Activated T-cell treated with anti-CD3 and anti-CD28 coated beads for 24 hours (primary cell): ENCODE data around the gene STK32C.
"Not testable (repeated sequence)": the region's sequence is repeated elsewhere in the genome, so short reads cannot be mapped to it uniquely, and the experiment has no call there.

Experiments
- DNase-seq: peaks from one replicate; pipeline ENCODE4 v3.0.0-alpha.2; 2020; ENCODE audit warnings: low read depth

STK32C gene

DNA sequence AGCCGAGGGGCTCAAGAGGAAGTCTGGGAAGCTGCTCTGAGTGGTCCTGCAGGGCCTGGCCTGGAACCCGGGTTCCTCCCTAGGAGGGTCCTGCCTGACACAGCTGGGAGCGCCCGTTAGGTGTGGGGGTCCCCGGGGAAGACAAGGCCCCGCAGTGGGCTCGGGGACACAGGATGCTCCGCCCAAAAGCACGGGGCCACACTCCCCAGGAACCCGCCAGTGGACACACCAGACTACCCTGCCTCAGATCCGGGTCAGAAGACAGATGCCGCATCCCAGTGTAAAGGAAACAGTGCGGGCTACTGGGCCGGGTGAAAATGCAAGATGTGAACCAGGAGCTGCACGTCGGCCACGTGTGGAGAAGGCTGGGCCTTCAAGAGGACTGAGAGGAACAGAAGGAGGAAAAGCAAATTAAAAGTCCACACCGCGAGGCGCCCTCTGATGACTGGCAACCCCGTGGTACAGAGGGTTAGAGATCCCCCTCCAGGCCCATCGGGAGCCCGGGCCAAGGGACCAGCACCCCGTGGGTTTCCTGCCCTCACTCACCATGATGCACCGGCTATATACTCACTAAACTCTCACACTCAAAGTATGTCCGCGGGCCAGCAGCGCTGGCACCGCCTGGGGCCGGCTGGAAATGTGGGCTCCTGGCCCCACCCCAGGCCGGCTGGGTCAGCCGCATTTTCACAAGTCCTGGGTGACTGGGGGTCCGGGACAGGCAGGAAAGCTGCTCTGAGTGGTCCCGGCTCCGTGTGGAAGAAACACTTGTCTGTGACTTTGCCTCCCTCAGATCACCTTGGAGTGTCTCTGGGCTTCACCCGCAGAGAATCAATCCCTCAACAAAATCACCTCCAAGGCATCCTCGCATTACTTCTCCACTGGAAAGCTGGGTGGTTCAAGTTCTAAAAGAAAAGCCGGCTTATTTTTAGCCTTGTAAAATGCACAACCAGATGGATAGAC is 6.1 kb downstream of the STK32C start:
- no peak for DNase-seq

DNA sequence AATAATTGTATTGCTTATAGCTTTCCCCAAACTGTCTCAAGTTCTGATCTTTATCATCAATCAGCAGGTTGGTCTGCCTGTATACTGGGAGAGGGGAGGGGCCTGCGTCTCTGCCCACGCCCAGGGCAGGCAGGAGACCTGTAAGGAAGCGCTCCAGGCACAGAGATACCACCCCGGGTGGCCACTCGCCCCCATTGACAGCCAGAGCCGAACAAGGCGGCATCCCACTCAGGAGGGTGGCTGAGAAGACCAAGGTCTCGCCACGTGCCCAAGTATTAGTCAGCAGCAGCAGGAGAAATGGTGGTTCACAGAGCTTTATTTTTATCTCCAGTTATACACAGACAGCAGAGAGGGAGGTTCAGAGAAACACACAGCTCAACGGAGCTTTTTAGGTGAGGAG is 7.2 kb downstream of the STK32C start:
- DNase-seq, result no peak

DNA sequence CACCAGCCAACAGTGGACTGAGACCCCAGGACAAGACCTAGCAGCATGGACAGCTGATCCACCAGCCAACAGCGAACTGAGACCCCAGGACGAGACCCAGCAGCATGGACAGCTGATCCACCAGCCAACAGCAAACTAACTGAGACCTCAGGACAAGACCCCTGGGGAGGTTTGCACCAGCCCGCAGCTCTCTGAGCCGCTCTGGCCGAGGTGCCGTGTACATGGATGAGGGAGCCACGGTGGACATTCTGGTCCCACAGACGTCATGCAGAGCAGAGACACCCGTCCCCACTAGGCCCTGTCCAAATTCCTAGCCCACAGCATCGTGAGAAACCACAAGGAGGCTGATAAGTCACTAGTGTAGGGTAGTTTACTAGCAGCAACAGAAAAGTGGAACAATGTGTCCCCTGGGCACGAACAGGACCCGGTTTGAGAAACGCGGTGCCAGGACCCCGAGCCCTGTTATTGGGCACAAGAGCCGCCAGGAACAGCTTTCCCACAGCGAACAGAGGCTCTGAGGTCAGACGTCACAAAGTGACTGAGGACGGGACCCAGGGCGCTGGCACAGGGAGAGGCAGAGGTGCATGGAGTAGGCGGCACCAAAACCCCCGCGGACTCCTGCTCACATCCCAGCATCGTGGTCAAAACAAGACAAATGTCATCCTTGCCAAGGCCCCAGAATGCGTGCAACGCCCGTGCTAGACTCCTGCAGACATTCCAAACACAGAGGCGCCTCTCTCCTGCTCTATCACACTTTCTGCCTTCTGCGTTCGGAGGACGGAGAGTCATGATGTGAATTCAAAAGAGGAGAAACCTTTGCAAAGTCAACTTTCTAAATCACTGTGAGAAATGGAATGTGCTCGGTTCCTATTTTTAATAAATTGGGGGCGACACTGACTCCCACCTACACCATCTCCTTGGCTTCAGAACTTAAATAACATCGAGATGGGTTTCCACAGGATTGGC is 8.1 kb downstream of the STK32C start:
- no peak for DNase-seq

DNA sequence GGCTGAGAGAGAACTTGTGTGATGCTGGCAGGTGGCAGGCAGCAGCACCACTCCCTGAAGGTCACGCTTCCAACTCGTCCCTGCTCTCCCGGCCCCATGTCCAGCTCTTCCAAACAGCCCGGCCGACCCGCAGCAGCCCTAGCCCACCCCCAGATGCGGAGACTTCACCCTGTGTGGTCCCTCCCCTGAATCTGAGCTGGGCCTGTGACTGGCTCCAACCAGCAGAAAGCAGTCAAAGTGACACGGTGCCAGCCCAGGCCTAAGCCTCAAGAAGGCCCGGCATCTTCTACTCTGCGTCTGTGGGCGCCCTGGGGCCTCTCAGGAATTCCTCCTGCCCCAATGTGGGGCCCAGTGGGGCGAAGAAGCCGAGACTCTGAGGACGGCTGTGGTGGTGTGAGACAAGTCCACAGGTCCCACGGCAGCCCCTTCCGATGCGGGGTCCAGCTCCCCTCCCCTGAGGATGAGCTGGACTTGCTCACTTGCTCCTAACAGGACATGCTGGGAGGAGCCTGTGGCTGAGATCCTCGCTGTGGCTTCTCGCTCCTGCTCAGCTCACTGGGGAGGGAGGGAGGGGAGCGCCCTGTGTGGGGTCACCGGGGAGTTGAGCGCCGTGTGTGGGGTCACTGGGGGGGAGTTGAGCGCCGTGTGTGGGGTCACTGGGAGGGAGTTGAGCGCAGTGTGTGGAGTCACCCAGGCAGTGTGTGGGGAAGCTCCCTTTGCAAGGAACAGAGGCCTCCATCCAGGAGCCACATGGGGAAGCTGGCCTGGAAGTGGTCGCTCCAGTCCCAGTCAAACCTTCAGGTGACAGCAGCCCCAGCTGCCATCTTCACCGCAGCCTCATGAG is 9.5 kb downstream of the STK32C start:
- no peak for DNase-seq

DNA sequence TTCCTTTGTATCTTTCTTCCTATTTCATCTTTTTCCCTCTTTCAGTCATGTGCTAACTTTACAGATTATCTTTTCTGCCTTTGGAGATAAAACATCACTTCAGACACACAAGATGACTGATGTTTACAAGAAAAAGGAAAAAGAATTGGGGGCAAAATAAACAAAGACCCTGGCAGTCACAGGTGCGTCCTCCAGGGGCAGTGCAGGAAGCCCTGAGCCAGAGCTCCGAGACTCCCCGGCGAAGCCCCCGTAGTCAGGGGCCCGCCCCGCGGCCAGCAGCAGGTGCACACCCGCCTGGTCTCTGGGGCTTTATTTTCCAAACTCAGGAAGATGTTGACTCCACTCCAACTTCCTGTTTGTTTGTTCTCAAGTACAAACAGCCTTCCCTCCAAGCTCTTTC is 10.2 kb downstream of the STK32C start:
- no peak for DNase-seq

DNA sequence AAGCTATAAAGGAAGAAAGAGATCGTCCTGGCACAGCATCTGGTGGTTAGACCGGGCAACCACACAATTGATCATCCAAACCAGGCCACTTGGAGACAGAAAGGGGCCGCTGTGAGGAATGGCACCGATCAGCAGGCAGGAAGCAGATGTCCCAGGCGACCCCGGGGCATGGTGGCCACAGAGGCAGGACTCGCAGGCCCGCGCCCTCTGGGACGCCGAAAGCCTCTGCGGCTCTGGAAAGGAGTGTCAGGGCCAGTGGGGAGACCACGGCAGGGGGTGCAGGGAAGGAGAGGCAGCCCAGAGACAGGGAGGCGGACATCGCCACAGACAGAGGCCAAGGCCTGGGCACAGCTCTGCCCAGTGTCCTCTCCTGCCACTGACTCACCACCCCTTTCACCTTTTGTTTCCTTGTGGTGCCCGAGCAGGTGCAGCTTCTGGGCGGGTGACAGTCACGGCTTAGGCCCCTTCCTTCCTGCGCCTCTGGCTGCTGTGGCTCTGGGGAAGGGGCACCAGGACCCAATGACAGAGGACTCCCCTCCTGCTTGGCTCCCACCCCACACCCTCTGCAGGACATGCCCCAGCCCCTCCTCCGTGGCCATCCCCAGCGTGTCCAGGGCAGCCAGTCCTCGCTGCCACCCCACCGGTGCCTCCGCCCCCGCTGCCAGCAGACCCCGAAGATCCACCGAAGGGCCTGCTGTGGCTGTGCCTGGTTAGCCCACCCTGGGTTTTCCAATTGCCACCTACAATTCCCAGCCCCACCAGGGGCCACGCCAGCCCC is 10.9 kb downstream of the STK32C start:
- no peak for DNase-seq

DNA sequence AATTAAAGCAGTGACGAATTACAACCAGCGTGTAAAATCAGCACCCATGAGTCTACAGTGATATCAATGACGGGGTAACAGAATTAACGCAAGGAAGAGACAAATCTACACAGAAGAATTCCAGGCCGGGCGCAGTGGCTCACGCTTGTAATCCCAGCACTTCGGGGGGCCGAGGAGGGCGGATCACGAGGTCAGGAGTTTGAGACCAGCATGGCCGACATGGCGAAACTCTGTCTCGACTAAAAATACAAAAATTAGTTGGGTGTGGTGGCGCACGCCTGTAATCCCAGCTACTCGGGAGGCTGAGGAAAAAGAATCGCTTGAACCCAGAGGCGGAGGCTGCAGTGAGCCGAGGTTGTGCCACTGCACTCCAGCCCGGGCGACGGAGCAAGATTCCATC is 12.3 kb downstream of the STK32C start:
- DNase-seq, result not testable (repeated sequence)

DNA sequence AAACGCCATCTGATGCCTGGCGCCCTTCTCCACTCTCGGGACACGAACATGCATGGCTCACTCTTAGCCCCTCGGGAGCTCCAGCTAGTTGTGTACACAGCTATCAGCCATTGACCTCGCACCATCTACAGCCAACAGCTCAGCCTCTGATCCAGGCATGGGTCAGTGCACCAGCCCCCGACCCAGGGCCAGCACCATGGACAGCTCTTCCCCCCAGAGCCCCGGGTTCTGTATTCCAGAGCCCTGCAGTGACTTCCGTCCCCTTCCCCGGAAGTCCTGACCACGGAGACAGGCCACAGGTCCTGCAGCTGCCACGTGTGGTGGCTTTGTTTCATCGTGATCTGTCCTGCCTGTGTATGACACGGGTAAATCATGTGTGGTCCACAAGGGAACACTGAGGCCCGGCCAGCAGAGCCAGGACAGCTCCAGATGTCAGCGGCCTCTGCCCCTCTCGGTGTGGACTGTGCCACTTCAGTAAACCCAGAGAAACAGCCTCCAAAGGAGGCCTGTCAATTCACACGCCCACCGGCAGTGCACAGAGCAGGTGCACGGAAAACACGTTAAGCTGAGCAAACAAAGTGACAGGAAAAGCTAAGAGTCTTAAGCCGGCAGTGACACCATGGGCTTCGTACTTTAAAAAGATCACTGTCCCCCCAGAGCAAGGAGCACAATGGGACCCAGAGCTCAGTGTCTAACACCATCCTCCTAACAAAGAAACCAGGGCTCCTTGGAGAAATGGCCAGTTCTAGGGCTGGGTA is 13.0 kb downstream of the STK32C start:
- no peak for DNase-seq

DNA sequence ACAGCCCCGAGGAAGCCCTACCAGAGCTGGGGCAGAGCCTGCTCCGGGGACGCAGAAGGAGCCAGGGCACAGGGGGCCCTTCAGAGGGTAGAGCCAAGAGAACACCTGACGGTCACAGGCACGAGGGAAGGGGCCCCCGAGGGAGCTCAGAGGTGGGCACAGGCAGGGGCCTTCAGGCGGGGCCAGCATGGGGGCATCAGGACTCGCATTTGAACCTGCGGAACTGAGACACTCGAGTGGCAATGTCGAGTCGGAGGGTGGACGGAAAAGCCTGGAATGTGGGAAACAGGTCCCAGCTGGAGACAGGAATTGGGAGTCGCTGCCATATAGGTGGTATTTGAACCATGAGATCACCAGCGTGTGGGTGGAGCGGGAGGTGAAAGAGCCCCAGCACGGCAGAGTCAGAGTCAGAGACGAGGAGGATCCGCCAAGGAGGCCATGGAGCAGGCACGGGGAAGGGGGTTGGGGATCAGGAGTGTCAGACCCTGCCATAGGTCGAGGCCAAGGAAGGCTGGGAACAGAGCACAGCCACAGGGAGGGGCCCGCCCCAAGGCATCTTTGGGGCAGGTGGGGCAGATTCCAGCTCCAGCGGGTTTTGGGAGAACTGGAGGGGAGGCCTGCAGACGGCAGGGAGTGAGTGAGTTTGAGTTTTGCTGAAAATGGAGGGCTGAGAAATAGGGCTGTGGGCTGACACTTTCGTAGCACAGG is 13.8 kb downstream of the STK32C start:
- no peak for DNase-seq

DNA sequence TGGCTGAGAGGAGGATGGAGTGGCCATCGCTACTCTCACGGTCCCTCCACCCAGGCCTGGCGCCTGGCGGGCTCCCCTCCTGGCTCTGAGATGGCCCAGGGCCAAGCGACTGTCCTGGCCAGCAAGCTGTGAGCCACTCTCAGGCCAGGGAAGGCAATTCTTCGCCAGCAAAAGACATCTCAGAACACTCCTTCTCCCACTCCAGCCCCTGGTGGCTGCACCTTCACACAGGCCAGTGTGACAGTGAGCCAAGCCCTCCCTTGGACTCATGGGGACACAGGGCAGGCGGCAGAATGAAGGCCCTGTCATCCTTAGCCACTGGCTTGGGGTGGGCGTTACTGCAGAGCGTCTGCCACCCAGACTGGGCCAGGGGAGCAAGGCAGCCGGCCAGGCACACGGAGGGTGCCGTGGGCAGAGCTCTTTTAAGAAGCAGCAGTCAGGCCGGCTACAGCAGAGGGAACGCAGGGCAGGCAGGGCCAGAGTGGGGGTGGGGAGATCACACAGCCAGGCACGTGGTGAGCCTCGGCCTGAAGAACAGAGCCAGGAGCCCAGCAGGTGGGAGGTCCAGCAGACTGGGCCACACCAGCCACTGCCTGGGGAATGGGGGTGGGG is 14.4 kb downstream of the STK32C start:
- no peak for DNase-seq

DNA sequence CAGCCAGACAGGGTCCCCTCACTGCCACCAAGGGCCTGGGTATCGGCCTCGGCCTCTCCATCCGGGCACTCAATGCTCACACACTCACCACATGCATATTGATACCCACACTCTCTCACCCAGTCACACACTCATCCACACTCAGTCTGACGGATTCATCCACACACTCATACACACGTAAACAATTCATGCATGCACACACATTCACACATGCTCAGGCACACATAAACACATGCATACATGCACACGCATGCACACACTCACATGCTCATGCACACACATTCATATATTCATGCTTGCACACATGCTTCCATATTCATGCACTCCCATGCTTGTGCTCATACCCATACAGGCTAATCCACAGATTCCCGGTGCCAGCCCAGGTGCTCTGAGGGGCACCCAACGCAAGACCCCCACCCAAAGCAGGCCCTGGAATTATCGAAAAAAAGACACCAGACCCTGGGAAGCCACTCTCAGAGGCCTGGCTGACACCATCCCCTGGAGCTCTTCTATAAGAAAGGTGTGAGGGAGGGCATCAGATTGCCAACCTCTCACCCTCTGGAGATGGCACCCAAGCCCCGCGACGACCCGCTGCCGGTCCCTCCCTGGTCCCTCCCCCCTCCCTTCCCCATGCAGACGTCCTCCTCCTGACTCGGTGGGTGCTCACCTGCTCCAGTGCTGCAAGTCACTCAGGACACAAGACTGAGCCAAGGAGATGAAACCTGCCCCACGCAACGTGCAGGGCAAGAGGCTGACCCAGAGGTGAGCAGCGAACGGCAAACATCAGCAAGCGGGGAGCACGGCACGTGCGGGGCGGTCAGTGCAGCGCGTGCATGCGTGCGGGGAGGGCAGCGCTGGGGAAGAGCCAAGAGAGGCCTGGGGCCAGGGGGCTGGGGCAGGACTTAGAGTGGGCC is 15.2 kb downstream of the STK32C start:
- DNase-seq, result no peak

DNA sequence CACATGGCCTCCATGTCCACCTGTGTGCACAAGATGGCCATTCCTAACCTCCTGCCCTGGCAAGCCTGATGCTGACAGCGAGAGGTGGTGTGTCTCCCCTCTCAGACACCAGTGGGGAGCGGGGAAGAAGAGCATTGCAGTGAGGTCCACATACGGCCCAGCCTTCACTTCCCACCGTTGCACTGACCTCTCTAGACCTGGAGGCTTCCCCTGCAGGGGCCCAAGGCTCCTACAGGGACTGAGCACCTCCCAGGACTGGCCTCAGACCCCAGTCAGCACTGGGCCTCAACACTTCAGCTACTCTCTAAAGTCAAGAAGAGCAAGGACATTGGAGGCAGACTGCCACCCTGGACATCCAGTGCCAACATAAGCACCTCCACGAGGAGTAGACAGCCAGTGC is 15.9 kb downstream of the STK32C start:
- DNase-seq, result no peak

DNA sequence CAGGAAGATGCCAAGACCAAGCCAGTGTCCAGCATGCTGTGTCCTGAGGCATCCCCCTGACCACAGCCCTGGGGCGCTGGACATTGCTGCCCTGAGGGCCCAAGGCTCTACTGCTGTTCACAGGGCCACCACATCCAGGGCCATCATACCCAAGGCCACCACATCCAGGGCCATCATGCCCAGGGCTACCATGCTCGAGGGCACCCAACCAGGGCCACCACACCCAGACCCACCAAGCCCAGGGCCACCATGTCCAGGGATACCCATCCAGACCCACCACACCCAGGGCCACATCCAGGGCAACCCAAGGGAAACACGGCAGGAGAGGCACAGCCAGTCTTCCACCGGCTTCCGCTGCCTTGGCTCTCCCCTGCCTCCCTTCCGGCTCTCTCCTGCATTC is 17.1 kb downstream of the STK32C start:
- DNase-seq, result no peak

DNA sequence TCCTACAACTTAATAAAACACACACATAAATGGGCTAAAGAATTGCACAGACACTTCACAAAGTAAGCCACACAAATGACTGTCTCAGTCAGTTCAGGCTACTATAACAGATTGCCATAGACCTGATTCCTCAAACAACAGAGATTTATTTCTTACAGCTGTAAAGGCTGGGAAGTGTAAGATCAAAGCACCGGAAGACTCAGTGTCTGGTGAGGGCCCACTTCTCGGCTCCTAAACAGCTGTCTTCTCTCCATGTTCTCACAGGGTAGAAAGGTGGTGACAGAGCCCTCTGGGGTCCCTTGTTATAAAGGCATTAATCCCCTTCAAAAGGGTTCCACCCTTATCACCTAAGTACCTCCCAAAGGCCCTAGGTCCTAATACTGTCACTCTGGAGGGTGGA is 18.3 kb downstream of the STK32C start:
- no peak for DNase-seq

DNA sequence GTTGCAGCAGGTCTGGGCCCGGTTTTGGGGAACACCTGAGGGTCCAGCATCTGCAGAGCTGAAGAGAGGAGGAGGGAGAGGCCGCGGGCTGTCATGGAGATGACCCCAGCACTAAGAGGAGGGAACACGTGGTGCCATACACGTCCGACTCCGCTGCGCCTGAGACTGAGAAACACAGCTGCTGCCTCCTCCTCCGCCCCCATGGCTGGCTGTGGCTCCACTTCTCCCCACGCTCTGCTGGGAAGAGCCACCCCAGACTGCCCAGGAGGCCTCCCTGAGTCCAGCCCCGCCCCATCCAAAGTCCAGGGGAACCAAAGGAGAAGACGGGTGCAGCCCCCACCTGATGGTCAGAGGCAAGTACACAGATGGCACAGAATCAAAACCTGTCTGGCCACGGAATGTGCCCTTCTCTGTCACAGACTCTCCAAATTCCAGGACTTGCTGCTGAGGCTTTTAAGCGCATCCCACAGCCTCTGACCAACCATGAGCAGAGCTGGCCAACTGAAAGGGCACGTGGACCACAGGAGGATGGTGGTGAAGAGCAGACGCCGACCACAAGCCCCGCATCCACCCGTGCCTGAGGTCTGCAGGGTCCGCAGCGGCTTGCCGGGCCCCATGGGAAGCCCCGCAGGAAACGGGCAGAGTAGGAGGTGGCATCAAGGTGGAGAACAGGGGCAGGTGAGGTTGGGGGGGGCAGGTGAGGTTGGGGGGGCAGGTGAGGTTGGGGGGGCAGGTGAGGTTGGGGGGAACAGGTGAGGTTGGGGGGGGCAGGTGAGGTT is 24.0 kb downstream of the STK32C start:
- DNase-seq, result no peak

DNA sequence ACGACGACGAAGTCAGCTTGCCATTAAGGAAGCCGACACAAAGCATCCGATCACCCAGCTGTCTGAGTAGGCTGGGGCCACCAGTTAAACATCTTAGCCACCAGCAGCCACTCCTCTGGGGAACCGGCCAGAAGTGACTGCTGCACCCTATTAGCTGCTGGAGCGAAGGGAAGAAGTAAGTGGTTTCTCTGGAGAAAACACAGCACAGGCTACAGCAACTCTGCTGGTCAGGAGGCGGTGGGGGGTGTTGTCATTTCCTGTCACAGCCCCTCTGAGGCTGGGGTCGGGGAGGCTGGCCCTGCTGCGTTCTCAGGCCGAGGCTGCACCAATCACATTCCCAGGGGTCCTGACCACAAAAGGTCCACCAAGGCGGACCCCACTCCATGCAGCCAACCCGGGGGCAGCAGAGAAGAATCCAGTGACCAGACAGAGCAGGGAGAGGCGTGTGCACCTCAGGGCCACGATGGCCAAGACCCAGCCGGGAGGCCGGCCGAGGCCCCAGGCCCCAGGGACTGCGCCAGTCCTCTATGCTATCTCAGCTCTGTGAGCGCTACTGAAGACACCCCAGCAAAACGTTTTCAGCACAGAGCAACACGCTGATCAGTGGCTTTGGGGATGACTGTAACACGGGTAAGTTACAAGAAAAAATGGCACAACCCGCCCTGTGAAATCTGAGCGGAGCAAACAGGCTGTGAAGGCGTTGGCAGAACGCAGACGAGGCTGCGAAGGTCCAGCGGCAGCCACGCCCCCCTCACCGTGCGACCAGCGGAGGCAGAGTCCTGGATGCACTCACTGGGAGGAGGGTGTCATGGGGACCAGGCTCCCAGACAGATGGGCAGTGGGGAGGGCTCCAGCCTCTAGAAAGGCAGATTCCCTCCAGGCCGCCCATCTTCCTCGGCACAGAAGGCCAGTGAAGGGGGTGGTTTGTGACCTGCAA is 24.8 kb downstream of the STK32C start:
- DNase-seq, result no peak
